ENCODE data around the gene NPFFR1. TPM values are rescaled to one million over a fixed set of nuclear protein-coding genes. Genes with fewer than 3 reads are reported as not detected.

NPFFR1 gene
- total RNA-seq, 1 donor from 2014 or later, result not detected

- ATAC-seq (no peak), DNase-seq (ENCODE audit: missing footprints) (no peak)
- intact Hi-C loops (cut with DNase I), result no loop called here
Measured at GRCh38 chr10:70317272-70317942, 33.6 kb upstream of the NPFFR1 start.

- ATAC-seq, result no peak
- no peak for DNase-seq (ENCODE audit: missing footprints)
- intact Hi-C loops (cut with DNase I), result no loop called here
Measured at GRCh38 chr10:70315815-70316214, 32.0 kb upstream of the NPFFR1 start.

GRCh38 chr10:70315276-70315675 is 31.5 kb upstream of the NPFFR1 start:
- no peak for ATAC-seq
- intact Hi-C loops (cut with DNase I), result no loop called here

GRCh38 chr10:70312972-70313371 is 29.2 kb upstream of the NPFFR1 start:
- intact Hi-C loops (cut with DNase I), result no loop called here
- DNase-seq (ENCODE audit: missing footprints), result no peak
- ATAC-seq, result peak; percentile 45

More at GRCh38 chr10:70315276-70315675, 31.5 kb upstream of the NPFFR1 start:
- no peak for DNase-seq (ENCODE audit: missing footprints)

- DNase-seq (ENCODE audit: missing footprints) (no peak), ATAC-seq (no peak)
- intact Hi-C loops (cut with DNase I), result no loop called here
Measured at GRCh38 chr10:70312249-70312648, 28.4 kb upstream of the NPFFR1 start.

- ATAC-seq, result no peak
- DNase-seq (ENCODE audit: missing footprints), result no peak
- intact Hi-C loops (cut with DNase I), result no loop called here
Measured at GRCh38 chr10:70311698-70312097, 27.9 kb upstream of the NPFFR1 start.

GRCh38 chr10:70309661-70310060 is 25.9 kb upstream of the NPFFR1 start:
- intact Hi-C loops (cut with DNase I), result no loop called here
- DNase-seq (ENCODE audit: missing footprints) (no peak), ATAC-seq (no peak)

- DNase-seq (ENCODE audit: missing footprints), result no peak
- ATAC-seq, result no peak
- intact Hi-C loops (cut with DNase I), result no loop called here
Measured at GRCh38 chr10:70308121-70309060, 24.6 kb upstream of the NPFFR1 start.

GRCh38 chr10:70306886-70307520 is 23.2 kb upstream of the NPFFR1 start:
- intact Hi-C loops (cut with DNase I), result no loop called here
- DNase-seq (ENCODE audit: missing footprints) (no peak), ATAC-seq (no peak)

- intact Hi-C loops (cut with DNase I), result no loop called here
- no peak for ATAC-seq
Measured at GRCh38 chr10:70306181-70306705, 22.4 kb upstream of the NPFFR1 start.

GRCh38 chr10:70303730-70304129 is 19.9 kb upstream of the NPFFR1 start:
- no peak for ATAC-seq
- DNase-seq (ENCODE audit: missing footprints), result no peak
- intact Hi-C loops (cut with DNase I), result no loop called here

More at GRCh38 chr10:70306181-70306705, 22.4 kb upstream of the NPFFR1 start:
- DNase-seq (ENCODE audit: missing footprints), result no peak

- ATAC-seq (peak; percentile 90), DNase-seq (ENCODE audit: missing footprints) (no peak)
- intact Hi-C loops (cut with DNase I), result no loop called here
Measured at GRCh38 chr10:70302292-70302691, 18.5 kb upstream of the NPFFR1 start.

- ATAC-seq (no peak), DNase-seq (ENCODE audit: missing footprints) (no peak)
- intact Hi-C loops (cut with DNase I), result no loop called here
Measured at GRCh38 chr10:70300908-70301597, 17.2 kb upstream of the NPFFR1 start.

- no peak for ATAC-seq
- DNase-seq (ENCODE audit: missing footprints), result no peak
- intact Hi-C loops (cut with DNase I), result no loop called here
Measured at GRCh38 chr10:70300461-70300860, 16.7 kb upstream of the NPFFR1 start.

- DNase-seq (ENCODE audit: missing footprints) (no peak), ATAC-seq (no peak)
- intact Hi-C loops (cut with DNase I), result no loop called here
Measured at GRCh38 chr10:70299876-70300275, 16.1 kb upstream of the NPFFR1 start.

GRCh38 chr10:70298393-70298792 is 14.6 kb upstream of the NPFFR1 start:
- ATAC-seq (no peak), DNase-seq (ENCODE audit: missing footprints) (no peak)
- intact Hi-C loops (cut with DNase I), result no loop called here

- DNase-seq (ENCODE audit: missing footprints) (no peak), ATAC-seq (no peak)
- intact Hi-C loops (cut with DNase I), result no loop called here
Measured at GRCh38 chr10:70297224-70297623, 13.4 kb upstream of the NPFFR1 start.

- ATAC-seq, result peak; percentile 98
- DNase-seq (ENCODE audit: missing footprints), result peak; percentile 94
- intact Hi-C loops (cut with DNase I), result no loop called here
Measured at GRCh38 chr10:70296406-70296899, 12.6 kb upstream of the NPFFR1 start.

- intact Hi-C loops (cut with DNase I), result no loop called here
Measured at GRCh38 chr10:70295926-70296325, 12.1 kb upstream of the NPFFR1 start.

More at GRCh38 chr10:70295926-70296325, 12.1 kb upstream of the NPFFR1 start:
- no peak for DNase-seq (ENCODE audit: missing footprints)
- no peak for ATAC-seq

Data from Right ventricle myocardium inferior (tissue), 1 donor.